ENCODE measurements around the gene MRPS15. TPM values are rescaled to one million over a fixed set of nuclear protein-coding genes. Genes with fewer than 3 reads are reported as not detected.

MRPS15 gene
- total and polyA plus RNA-seq, 2 donors (not counting 3 experiments of a cell fraction or from before 2014, with no cell fraction given), result 47.1 to 105 TPM

DNA sequence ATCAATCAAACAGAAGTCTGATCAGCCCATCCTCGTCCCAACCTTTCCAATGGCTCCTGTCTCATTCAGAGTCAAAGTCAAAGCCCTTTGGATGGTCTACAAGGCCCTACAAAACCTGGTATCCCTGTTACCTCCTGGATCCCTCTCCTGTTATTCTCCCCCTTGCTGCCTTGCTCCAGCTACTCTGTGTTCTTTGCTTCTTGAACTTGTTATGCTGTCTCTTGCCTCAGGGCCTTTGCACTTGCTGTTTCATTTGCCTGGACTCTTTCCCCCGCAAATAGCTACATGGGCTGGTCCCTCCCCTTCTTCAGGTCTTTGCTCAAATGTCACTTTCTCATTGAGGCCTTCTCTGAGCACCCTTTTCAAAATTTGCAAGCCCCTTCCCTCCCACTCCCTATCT is 19.9 kb upstream of the MRPS15 start:
- dilution Hi-C loops (cut with MboI; ENCODE audit: extremely low pct_ligation_motif_present, low sequenced_read_pairs) (no loop called here), intact Hi-C loops (cut with micrococcal nuclease) (no loop called here)
- DNase-seq (ENCODE audit: low read depth, low spot score) (no peak), FAIRE-seq (no peak)
- ChIA-PET CTCF (no interaction called here), POLR2A (no interaction called here)
- H3K27me3 ChIP-seq (ENCODE audit: control insufficient read depth in 2 of 2, insufficient read depth in 2 of 2, low read length in 2 of 2), result peaks cover 0 to 7% of the 10 kb centered on the region in 2 experiments
- no peaks in the 10 kb centered on the region for H3K9me3 ChIP-seq (replicated peaks; ENCODE audit: control insufficient read depth, insufficient read depth, low read length)
- H3K27ac ChIP-seq (ENCODE audit: insufficient read depth, low read depth, low read length), result no peak overlapping the region
- H3K9ac ChIP-seq (replicated peaks; ENCODE audit: extremely low read depth, insufficient read depth, low read length), result no peak overlapping the region
- H4K20me1 ChIP-seq (replicated peaks; ENCODE audit: control insufficient read depth, extremely low read depth, insufficient read depth, low read length), result no peaks in the 10 kb centered on the region
- no peak overlapping the region for H2AFZ ChIP-seq (ENCODE audit: low read depth, low read length)
- no TSS peak for BruUV-seq (replicated peaks)
- no peak overlapping the region for H3K4me2 ChIP-seq (ENCODE audit: insufficient read depth, low read length)
- no peaks in the 10 kb centered on the region for H3K79me2 ChIP-seq (ENCODE audit: control insufficient read depth, insufficient read depth, low read length)
- no peak overlapping the region for H3K4me3 ChIP-seq (replicated peaks in 1 of 3; ENCODE audit: insufficient read depth in 1 of 3, low read depth in 1 of 3, low read length in 3 of 3)
- TF ChIP-seq MYC (IDR thresholded peaks at IDR 0.05; ENCODE audit: low read depth, low read length), result no peak
- TF ChIP-seq, protein P1, sequence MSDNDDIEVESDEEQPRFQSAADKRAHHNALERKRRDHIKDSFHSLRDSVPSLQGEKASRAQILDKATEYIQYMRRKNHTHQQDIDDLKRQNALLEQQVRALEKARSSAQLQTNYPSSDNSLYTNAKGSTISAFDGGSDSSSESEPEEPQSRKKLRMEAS (IDR thresholded peaks at IDR 0.05; ENCODE audit: insufficient read depth, insufficient read length), result no peak
- no peak for TF ChIP-seq POLR2A (IDR thresholded peaks at IDR 0.05; ENCODE audit: low read depth, low read length)
- TF ChIP-seq POLR2AphosphoS5 (IDR thresholded peaks at IDR 0.05; ENCODE audit: insufficient read depth, low read depth, low read length), result no peak
- TF ChIP-seq, protein P2, sequence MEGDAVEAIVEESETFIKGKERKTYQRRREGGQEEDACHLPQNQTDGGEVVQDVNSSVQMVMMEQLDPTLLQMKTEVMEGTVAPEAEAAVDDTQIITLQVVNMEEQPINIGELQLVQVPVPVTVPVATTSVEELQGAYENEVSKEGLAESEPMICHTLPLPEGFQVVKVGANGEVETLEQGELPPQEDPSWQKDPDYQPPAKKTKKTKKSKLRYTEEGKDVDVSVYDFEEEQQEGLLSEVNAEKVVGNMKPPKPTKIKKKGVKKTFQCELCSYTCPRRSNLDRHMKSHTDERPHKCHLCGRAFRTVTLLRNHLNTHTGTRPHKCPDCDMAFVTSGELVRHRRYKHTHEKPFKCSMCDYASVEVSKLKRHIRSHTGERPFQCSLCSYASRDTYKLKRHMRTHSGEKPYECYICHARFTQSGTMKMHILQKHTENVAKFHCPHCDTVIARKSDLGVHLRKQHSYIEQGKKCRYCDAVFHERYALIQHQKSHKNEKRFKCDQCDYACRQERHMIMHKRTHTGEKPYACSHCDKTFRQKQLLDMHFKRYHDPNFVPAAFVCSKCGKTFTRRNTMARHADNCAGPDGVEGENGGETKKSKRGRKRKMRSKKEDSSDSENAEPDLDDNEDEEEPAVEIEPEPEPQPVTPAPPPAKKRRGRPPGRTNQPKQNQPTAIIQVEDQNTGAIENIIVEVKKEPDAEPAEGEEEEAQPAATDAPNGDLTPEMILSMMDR (IDR thresholded peaks at IDR 0.05; ENCODE audit: extremely low read depth in 1 of 2, insufficient read depth in 1 of 2, low read depth in 1 of 2, low read length in 2 of 2), result no peak
- TF ChIP-seq FOS (IDR thresholded peaks at IDR 0.05; ENCODE audit: borderline replicate concordance, insufficient read depth, low read length), result no peak
- no peak for TF ChIP-seq EZH2 (IDR thresholded peaks at IDR 0.05; ENCODE audit: borderline replicate concordance, low read depth, low read length, severe bottlenecking)
- TF ChIP-seq GATA2 (IDR thresholded peaks at IDR 0.05; ENCODE audit: insufficient read depth, insufficient read length, low read depth, low read length), result no peak
- TF ChIP-seq JUN (IDR thresholded peaks at IDR 0.05; ENCODE audit: borderline replicate concordance, insufficient read depth, insufficient read length, low read depth), result no peak
- H3K36me3 ChIP-seq (ENCODE audit: control insufficient read depth in 2 of 2, extremely low read depth in 1 of 2, insufficient read depth in 2 of 2, low read length in 2 of 2), result no peaks in the 10 kb centered on the region
- H3K4me1 ChIP-seq (ENCODE audit: control insufficient read depth, extremely low read depth, insufficient read depth, low read length), result no peaks in the 10 kb centered on the region
- no peaks in the 10 kb centered on the region for H3K9me1 ChIP-seq (replicated peaks; ENCODE audit: control insufficient read depth, extremely low read depth, insufficient read depth, low read length)

Measured in endothelial cell of umbilical vein (primary cell).